Heart right ventricle (tissue), 16 donors: ENCODE results near the gene FMN2. TPM values are rescaled to one million over a fixed set of nuclear protein-coding genes. Genes with fewer than 3 reads are reported as not detected.

Experiments
- ATAC-seq, 8 donors: fragments of 200-7000 bp; cut with Tn5 transposase; one replicate each; pipeline ENCODE4 v1.9.1; 2020; ENCODE audit warnings: mild to moderate bottlenecking in 8 of 8, moderate library complexity in 8 of 8, moderate number of reproducible peaks in 1 of 8
- DNase-seq, 2 donors: peaks; one replicate each; pipeline ENCODE4 v3.0.0-alpha.2; 2020
- H3K27ac ChIP-seq, 10 donors: fragments of 200-600 bp; sonication (generic) in 2 of 10; one replicate each; pipeline versions ENCODE4 v1.5.0 to v1.8.0; 2020 to 2022; ENCODE audit warnings: mild to moderate bottlenecking in 3 of 10
- H3K27me3 ChIP-seq, 7 donors: fragments of 200-600 bp; one replicate each; pipeline ENCODE4 v1.8.0; 2021 to 2022; ENCODE audit warnings: mild to moderate bottlenecking in 2 of 7
- H3K36me3 ChIP-seq, 9 donors: fragments of 200-600 bp; sonication (generic) in 1 of 9; one replicate each; pipeline versions ENCODE4 v1.5.0 to v1.8.0; 2020 to 2022; ENCODE audit warnings: mild to moderate bottlenecking in 2 of 9
- H3K4me1 ChIP-seq, 9 donors: fragments of 200-600 bp; sonication (generic) in 1 of 9; one replicate each; pipeline versions ENCODE4 v1.5.0 to v1.8.0; 2020 to 2022; ENCODE audit warnings: mild to moderate bottlenecking in 4 of 9
- H3K4me3 ChIP-seq, 10 donors: fragments of 200-600 bp; sonication (generic) in 2 of 10; one replicate each; pipeline versions ENCODE4 v1.5.0 to v1.8.0; 2020 to 2022; ENCODE audit warnings: mild to moderate bottlenecking in 7 of 10, moderate library complexity in 2 of 10
- H3K9me3 ChIP-seq, 11 donors: fragments of 200-600 bp in 10 of 11; sonication (generic) in 2 of 11; one replicate each; pipeline versions ENCODE4 v1.5.0 to v1.8.0; 2013 to 2022; ENCODE audit warnings: mild to moderate bottlenecking in 2 of 11, control low read depth in 1 of 11, moderate library complexity in 1 of 11
- WGBS, 2 donors: extraction: QIAGEN DNeasy Blood & Tissue Kit; methylation state at CpG; one replicate each; pipeline ENCODE4 v1.1.7; 2013; ENCODE audit warnings: inconsistent platforms in 1 of 2; 5-methylcytosine and 5-hydroxymethylcytosine counted together
- intact Hi-C, 10 donors: fragments of 100-400 bp; cut with DNase I; formaldehyde crosslinking; loops; one replicate each; pipeline versions ENCODE4 v1.11.1 to v1.14.2; 2022
- polyA plus RNA-seq, 2 donors: library from polyadenylated mRNA; stranded (reverse); fragments of 200-250 nt; gene quantifications; one replicate each; pipeline ENCODE4 v1.2.3, GENCODE V29; 2013
- total RNA-seq, 10 donors: library from RNA; stranded (reverse); fragmentation: NEBNext Ultra II Directional in 3 of 10; extraction: Animal tissue kit (Norgen Biotek cat#: 25700) in 3 of 10; gene quantifications; one replicate each; pipeline versions ENCODE4 v1.2.1 to v1.2.4, GENCODE V29; 2021 to 2023
- TF ChIP-seq, protein P1 (sequence below), 9 donors: fragments of 200-600 bp; sonication (generic) in 2 of 9; IDR thresholded peaks; one replicate each; pipeline versions ENCODE4 v1.5.0 to v1.8.0; 2021 to 2022; ENCODE audit warnings: antibody characterized with exemption in 9 of 9, mild to moderate bottlenecking in 5 of 9, moderate library complexity in 1 of 9
- donor health status: Arrhythmogenic right ventricular cardiomyopathy.
- donor health status: ischemic (EF 13 %, LVEDD 7.1; RV severe dilation, severe dysfunction).
- donor health status: healthy with polysubstance abuse.
- donor health status: DM: no; HTN: yes; CAD: no.
- donor health status: DM: no; HTN: no; CAD: no.
- donor health status: ischemic (EF 25% LVEDD 6.9; RV normal size, moderate dysfunction).
- donor health status: ischemic (EF 25% LVEDD 5.7; RV mildly dilated, moderate dysfunction).
- donor health status: healthy.
- donor health status: DM: yes; HTN: yes; CAD: no.
- donor health status: Ischemic cardiomyopathy.
- donor health status: ischemic (EF 35%, LVEDD 5.7; RV mildly dilated, moderate dysfunction).
- donor health status: nonischemic (EF 11% LVEDD 7.7; RV severe dilation, severe dysfunction).
- donor health status: DM: yes; HTN: yes; CAD: no.
- donor health status: PGD.
- donor health status: ischemic (EF 29% LVEDD 5.4; RV normal size, mild dysfunction).
- donor health status: nonischemic (EF 23%, LVEDD 6.1; RV moderate dilation, normal function).

The FMN2 gene
- total and polyA plus RNA-seq, 12 donors = 0.03 to 0.70 (median 0.12) TPM; not detected in 9

DNA sequence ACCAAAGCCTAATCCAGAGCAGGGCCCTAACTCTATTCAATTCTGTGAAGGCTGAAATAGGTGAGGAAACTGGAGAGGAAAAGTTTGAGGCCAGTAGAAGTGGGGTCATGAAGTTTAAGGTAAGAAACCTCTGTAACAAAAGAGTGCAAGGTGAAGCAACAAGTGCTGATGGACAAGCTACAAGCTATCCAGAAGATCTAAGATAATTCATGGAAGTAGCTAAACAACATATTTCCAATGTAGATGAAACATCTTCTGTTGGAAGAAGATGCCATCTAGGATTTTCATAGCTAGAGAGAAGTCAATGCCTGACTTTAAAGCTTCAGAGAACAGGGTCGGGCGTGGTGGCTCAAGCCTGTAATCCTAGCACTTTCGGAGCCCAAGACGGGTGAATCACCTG lies 302.7 kb downstream of the FMN2 start:
- no peaks in the 10 kb centered on the region for H3K4me1 ChIP-seq
- DNase-seq (no peak), ATAC-seq (no peak)
- peaks cover 0 to 6% (median 0%) of the 10 kb centered on the region in 7 donors for H3K27me3 ChIP-seq
- intact Hi-C loops = no loop called here
- H3K27ac ChIP-seq = no peak overlapping the region
- H3K9me3 ChIP-seq = peaks cover 0 to 13% (median 0%) of the 10 kb centered on the region in 11 donors
- H3K4me3 ChIP-seq = no peak overlapping the region
- 84 to 92% methylated on average over 4 of the region's 4 CpGs for WGBS, 2 donors
- TF ChIP-seq, protein P1, sequence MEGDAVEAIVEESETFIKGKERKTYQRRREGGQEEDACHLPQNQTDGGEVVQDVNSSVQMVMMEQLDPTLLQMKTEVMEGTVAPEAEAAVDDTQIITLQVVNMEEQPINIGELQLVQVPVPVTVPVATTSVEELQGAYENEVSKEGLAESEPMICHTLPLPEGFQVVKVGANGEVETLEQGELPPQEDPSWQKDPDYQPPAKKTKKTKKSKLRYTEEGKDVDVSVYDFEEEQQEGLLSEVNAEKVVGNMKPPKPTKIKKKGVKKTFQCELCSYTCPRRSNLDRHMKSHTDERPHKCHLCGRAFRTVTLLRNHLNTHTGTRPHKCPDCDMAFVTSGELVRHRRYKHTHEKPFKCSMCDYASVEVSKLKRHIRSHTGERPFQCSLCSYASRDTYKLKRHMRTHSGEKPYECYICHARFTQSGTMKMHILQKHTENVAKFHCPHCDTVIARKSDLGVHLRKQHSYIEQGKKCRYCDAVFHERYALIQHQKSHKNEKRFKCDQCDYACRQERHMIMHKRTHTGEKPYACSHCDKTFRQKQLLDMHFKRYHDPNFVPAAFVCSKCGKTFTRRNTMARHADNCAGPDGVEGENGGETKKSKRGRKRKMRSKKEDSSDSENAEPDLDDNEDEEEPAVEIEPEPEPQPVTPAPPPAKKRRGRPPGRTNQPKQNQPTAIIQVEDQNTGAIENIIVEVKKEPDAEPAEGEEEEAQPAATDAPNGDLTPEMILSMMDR (IDR thresholded peaks at IDR 0.05) = no peak
- H3K36me3 ChIP-seq = no peaks in the 10 kb centered on the region

DNA sequence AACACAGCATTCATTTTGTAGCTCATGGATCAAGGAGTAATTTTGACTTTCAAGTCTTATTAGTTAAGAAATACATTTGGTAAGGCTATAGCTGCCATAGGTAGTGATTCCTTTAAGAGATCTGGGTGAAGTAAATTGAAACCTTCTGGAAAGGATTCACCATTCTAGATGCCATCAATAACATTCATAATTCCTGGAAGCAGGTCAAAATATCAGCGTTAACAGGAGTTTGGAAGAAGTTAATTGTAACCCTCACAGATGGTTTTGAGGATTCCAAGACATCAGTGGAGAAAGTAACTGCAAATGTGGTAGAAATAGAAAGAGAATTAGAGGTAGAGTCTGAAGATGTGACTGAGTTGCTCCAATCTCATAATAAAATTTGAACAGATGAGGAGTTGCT lies 303.7 kb downstream of the FMN2 start:
- no peak for DNase-seq
- no peaks in the 10 kb centered on the region for H3K36me3 ChIP-seq
- no peak overlapping the region for H3K27ac ChIP-seq
- H3K4me1 ChIP-seq = no peaks in the 10 kb centered on the region
- TF ChIP-seq, protein P1 (IDR thresholded peaks at IDR 0.05) = no peak
- H3K9me3 ChIP-seq = peaks cover 0 to 13% (median 0%) of the 10 kb centered on the region in 11 donors
- no peak overlapping the region for H3K4me3 ChIP-seq
- intact Hi-C loops = no loop called here
- H3K27me3 ChIP-seq = peaks cover 0 to 6% (median 0%) of the 10 kb centered on the region in 7 donors
- WGBS, 2 donors = 72 to 86% methylated on average over 1 of the region's 1 CpG
- ATAC-seq = no peak

DNA sequence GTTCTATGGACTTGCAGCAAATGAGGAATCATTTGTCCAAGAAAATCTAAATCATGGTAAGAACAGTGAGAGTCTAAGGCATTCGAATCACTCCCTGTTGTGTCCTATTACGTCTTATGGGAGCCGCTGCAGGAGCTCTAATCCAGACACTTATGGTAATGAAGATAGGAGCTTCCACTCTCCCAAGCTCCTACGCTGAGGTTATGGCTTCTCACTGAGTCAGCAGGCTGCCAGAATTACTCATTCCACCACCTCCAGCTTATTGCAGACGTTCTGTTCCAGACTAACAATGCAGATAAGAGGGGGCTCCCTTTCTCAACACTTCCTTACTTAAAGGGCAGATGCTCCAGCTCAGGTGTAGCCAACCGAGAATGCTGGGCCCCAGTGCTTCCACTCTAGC lies 307.7 kb downstream of the FMN2 start:
- WGBS, 2 donors = 25 to 27% methylated on average over 6 of the region's 6 CpGs
- Histone ChIP-seq H3K9me3 (peaks cover 0 to 1% (median 0%) of the 10 kb centered on the region in 11 donors), H3K27me3 (peaks cover 0 to 6% (median 0%) of the 10 kb centered on the region in 7 donors), H3K4me1 (no peaks in the 10 kb centered on the region), H3K36me3 (no peaks in the 10 kb centered on the region), H3K4me3 (no peak overlapping the region), H3K27ac (no peak overlapping the region)
- DNase-seq (no peak), ATAC-seq (peak in 1 of 8 donors; percentile 55)
- TF ChIP-seq, protein P1 (IDR thresholded peaks at IDR 0.05) = no peak
- intact Hi-C loops = no loop called here

DNA sequence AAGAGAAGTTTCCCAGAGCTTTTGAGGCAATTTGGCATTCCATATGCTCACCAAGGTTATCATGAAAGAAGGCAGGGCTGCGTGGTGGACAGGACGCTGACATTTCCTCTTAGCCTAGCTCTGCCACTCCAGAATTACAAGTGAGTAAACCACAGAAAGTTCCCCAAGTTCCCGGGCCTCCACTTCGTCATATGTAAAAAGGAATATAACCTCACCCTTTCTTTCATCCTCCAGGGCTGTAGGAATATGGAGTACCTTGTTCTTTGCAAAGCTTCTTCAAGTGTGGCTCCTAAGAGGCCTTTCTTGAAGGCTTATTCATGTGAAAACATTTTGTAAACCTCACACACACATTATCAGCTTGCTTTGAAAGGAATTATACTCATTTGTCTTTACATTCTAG lies 310.0 kb downstream of the FMN2 start:
- no peaks in the 10 kb centered on the region for H3K4me1 ChIP-seq
- no peaks in the 10 kb centered on the region for H3K9me3 ChIP-seq
- no peak overlapping the region for H3K4me3 ChIP-seq
- DNase-seq (no peak), ATAC-seq (no peak)
- H3K27ac ChIP-seq = no peak overlapping the region
- no peaks in the 10 kb centered on the region for H3K36me3 ChIP-seq
- intact Hi-C loops = no loop called here
- TF ChIP-seq, protein P1 (IDR thresholded peaks at IDR 0.05) = no peak
- 36 to 42% methylated on average over 4 of the region's 4 CpGs for WGBS, 2 donors
- H3K27me3 ChIP-seq = peaks cover 0 to 6% (median 0%) of the 10 kb centered on the region in 7 donors
